HG02642 (cell line): ENCODE results near the gene ERI3.

Experiments
- ATAC-seq: cut with Tn5 transposase; IDR thresholded peaks from one replicate; pipeline ENCODE4 v1.9.1; 2021; ENCODE audit warnings: mild to moderate bottlenecking; ENCODE audit not compliant: unreplicated experiment, poor library complexity

ERI3 gene

GRCh38 chr1:44354840-44355581, at the start of gene ERI3:
ERI3 (minus strand) TSS chr1:44355257; CDS start chr1:44355026, 231 bp downstream.
- peak; percentile 99 for ATAC-seq

GRCh38 chr1:44401256-44402228, 46.5 kb upstream of the ERI3 start:
- ATAC-seq = no peak

GRCh38 chr1:44390277-44390676, 35.2 kb upstream of the ERI3 start:
- no peak for ATAC-seq

- ATAC-seq = no peak
Observed at GRCh38 chr1:44389437-44389836, 34.4 kb upstream of the ERI3 start.

- ATAC-seq = no peak
Observed at GRCh38 chr1:44388551-44388950, 33.5 kb upstream of the ERI3 start.

- no peak for ATAC-seq
Observed at GRCh38 chr1:44380666-44381177, 25.7 kb upstream of the ERI3 start.

- ATAC-seq = no peak
Observed at GRCh38 chr1:44377925-44378784, 23.1 kb upstream of the ERI3 start.

- no peak for ATAC-seq
Observed at GRCh38 chr1:44375547-44375946, 20.5 kb upstream of the ERI3 start.

GRCh38 chr1:44371206-44371605, 16.1 kb upstream of the ERI3 start:
- ATAC-seq = no peak

- ATAC-seq = no peak
Observed at GRCh38 chr1:44368471-44369151, 13.6 kb upstream of the ERI3 start.

- no peak for ATAC-seq
Observed at GRCh38 chr1:44367944-44368343, 12.9 kb upstream of the ERI3 start.

- no peak for ATAC-seq
Observed at GRCh38 chr1:44366371-44366975, 11.4 kb upstream of the ERI3 start.

GRCh38 chr1:44361478-44361877, 6.4 kb upstream of the ERI3 start:
- no peak for ATAC-seq

GRCh38 chr1:44359234-44359935, 4.3 kb upstream of the ERI3 start:
- no peak for ATAC-seq

GRCh38 chr1:44357710-44358109, 2.7 kb upstream of the ERI3 start:
- no peak for ATAC-seq

GRCh38 chr1:44355582-44356305, 687 bp upstream of the ERI3 start:
- no peak for ATAC-seq

- no peak for ATAC-seq
Observed at GRCh38 chr1:44354268-44354839, 703 bp downstream of the ERI3 start.

- ATAC-seq = no peak
Observed at GRCh38 chr1:44353604-44354003, 1.5 kb downstream of the ERI3 start.
